Measurements from ENCODE around the gene ING4. TPM values are rescaled to one million over a fixed set of nuclear protein-coding genes. Genes with fewer than 3 reads are reported as not detected.
A peak's percentile ranks its signal among the peaks of the same experiment; 100 is the strongest.

ING4 gene
- total RNA-seq, 3 donors from 2014 or later (not counting 1 experiment from before 2014, with no cell fraction given) = 29.9 to 40.9 (median 30.2) TPM

GRCh38 chr12:6688999-6689882 lies 26.3 kb upstream of the ING4 start, which contains the start of gene ZNF384:
ZNF384 (minus strand) TSS chr12:6689375; CDS start chr12:6679520, 9,855 bp downstream.
- peak within 1 kb of the TSS; percentile 93 to 96 for H3K27ac Mint-ChIP-seq
- Histone ChIP-seq H3K27me3 (ENCODE audit: control insufficient read depth, insufficient read depth, low read length) (no peaks in the 10 kb centered on the region), H3K9me3 (ENCODE audit: control insufficient read depth, insufficient read depth, low read length) (no peaks in the 10 kb centered on the region), H3K27ac (ENCODE audit: low read length) (peak within 1 kb of the TSS; percentile 95), H3K4me3 (ENCODE audit: low read length) (peak within 1 kb of the TSS; percentile 63), H3K36me3 (ENCODE audit: control insufficient read depth, insufficient read depth, low read length) (no peaks in the 10 kb centered on the region), H3K4me1 (ENCODE audit: control insufficient read depth, insufficient read depth, low read length) (peaks cover 22% of the 10 kb centered on the region)
- no peaks in the 10 kb centered on the region for H3K9me3 Mint-ChIP-seq
- peak; percentile 76 to 93 (median 80) for ATAC-seq
- no peak for TF ChIP-seq CTCF (IDR thresholded peaks at IDR 0.05)
- WGBS (ENCODE audit: insufficient coverage) = under 1% methylated on average over 65 of the region's 72 CpGs
- intact Hi-C loops (cut with micrococcal nuclease) = loop anchor here (1.0 to 10.0 kb wide), 6 partner anchors 26 to 194 kb away; partner anchors contain the start of genes ING4, MRPL51, NCAPD2 and NOP2
- H3K4me3 Mint-ChIP-seq = peak within 1 kb of the TSS; percentile 92
- DNase-seq = peak; percentile 89 to 98
- no peaks in the 10 kb centered on the region for H3K36me3 Mint-ChIP-seq
- peaks cover 2 to 4% of the 10 kb centered on the region in 2 donors for H3K27me3 Mint-ChIP-seq (ENCODE audit: low read depth in 2 of 2)
- H3K4me1 Mint-ChIP-seq = peaks cover 43 to 53% of the 10 kb centered on the region in 2 donors

- Histone ChIP-seq H3K4me1 (ENCODE audit: control insufficient read depth, insufficient read depth, low read length) (peaks cover 22% of the 10 kb centered on the region), H3K27ac (ENCODE audit: low read length) (peak overlapping the region; percentile 95), H3K9me3 (ENCODE audit: control insufficient read depth, insufficient read depth, low read length) (no peaks in the 10 kb centered on the region), H3K4me3 (ENCODE audit: low read length) (peak overlapping the region; percentile 63), H3K27me3 (ENCODE audit: control insufficient read depth, insufficient read depth, low read length) (no peaks in the 10 kb centered on the region), H3K36me3 (ENCODE audit: control insufficient read depth, insufficient read depth, low read length) (no peaks in the 10 kb centered on the region)
- DNase-seq (peak; percentile 56 to 69), ATAC-seq (peak; percentile 5 to 10 (median 7))
- intact Hi-C loops (cut with micrococcal nuclease) = loop anchor here (5.0 to 10.0 kb wide), 2 partner anchors 121 to 194 kb away; partner anchors contain the start of genes MRPL51, NCAPD2 and NOP2
- no peaks in the 10 kb centered on the region for H3K27me3 Mint-ChIP-seq (ENCODE audit: low read depth in 2 of 2)
- no peak for TF ChIP-seq CTCF (IDR thresholded peaks at IDR 0.05)
- no peaks in the 10 kb centered on the region for H3K36me3 Mint-ChIP-seq
- H3K9me3 Mint-ChIP-seq = no peaks in the 10 kb centered on the region
- H3K4me1 Mint-ChIP-seq = peaks cover 43 to 54% of the 10 kb centered on the region in 2 donors
- peak overlapping the region; percentile 92 for H3K4me3 Mint-ChIP-seq
- under 1% methylated on average over 8 of the region's 13 CpGs for WGBS (ENCODE audit: insufficient coverage)
- peak overlapping the region; percentile 93 to 96 for H3K27ac Mint-ChIP-seq
Measured at GRCh38 chr12:6688543-6688998, 25.7 kb upstream of the ING4 start.

GRCh38 chr12:6685814-6686213 lies 22.9 kb upstream of the ING4 start:
- Histone ChIP-seq H3K27ac (ENCODE audit: low read length) (no peak overlapping the region), H3K4me1 (ENCODE audit: control insufficient read depth, insufficient read depth, low read length) (peaks cover 22% of the 10 kb centered on the region), H3K27me3 (ENCODE audit: control insufficient read depth, insufficient read depth, low read length) (no peaks in the 10 kb centered on the region), H3K9me3 (ENCODE audit: control insufficient read depth, insufficient read depth, low read length) (no peaks in the 10 kb centered on the region), H3K36me3 (ENCODE audit: control insufficient read depth, insufficient read depth, low read length) (peaks cover 5% of the 10 kb centered on the region), H3K4me3 (ENCODE audit: low read length) (no peak overlapping the region)
- ATAC-seq = no peak
- no peaks in the 10 kb centered on the region for H3K36me3 Mint-ChIP-seq
- H3K27me3 Mint-ChIP-seq (ENCODE audit: low read depth in 2 of 2) = no peaks in the 10 kb centered on the region
- H3K4me1 Mint-ChIP-seq = peaks cover 43 to 64% of the 10 kb centered on the region in 2 donors
- H3K4me3 Mint-ChIP-seq = no peak overlapping the region
- peak overlapping the region; percentile 13 to 96 for H3K27ac Mint-ChIP-seq
- TF ChIP-seq CTCF (IDR thresholded peaks at IDR 0.05) = no peak
- no peak for DNase-seq
- WGBS (ENCODE audit: insufficient coverage) = 51% methylated on average over 3 of the region's 3 CpGs
- no peaks in the 10 kb centered on the region for H3K9me3 Mint-ChIP-seq
- intact Hi-C loops (cut with micrococcal nuclease) = loop anchor here (5.0 to 10.0 kb wide), 2 partner anchors 119 to 191 kb away; partner anchors contain the start of genes MRPL51, NCAPD2 and NOP2

All from natural killer cell (primary cell).